Neuron (in vitro differentiated cells): ENCODE data around the gene MRPL47.

ENCODE experiments used
- H2AFZ ChIP-seq: one replicate; pipeline ENCODE4 v1.6.1; 2013; ENCODE audit warnings: low read depth, mild to moderate bottlenecking, inconsistent platforms, low read length, moderate library complexity
- H3K27me3 ChIP-seq: one replicate; pipeline ENCODE4 v1.6.1; 2013; ENCODE audit warnings: low read length; ENCODE audit not compliant: insufficient read depth
- H3K36me3 ChIP-seq: one replicate; pipeline ENCODE4 v1.6.1; 2013; ENCODE audit warnings: low read length; ENCODE audit not compliant: insufficient read depth
- H3K4me1 ChIP-seq: one replicate; pipeline ENCODE4 v1.6.1; 2013; ENCODE audit warnings: low read length; ENCODE audit not compliant: insufficient read depth
- H3K4me3 ChIP-seq: 2 replicates; pipeline ENCODE4 v1.5.1; 2013; ENCODE audit warnings: mild to moderate bottlenecking, low read length, moderate library complexity
- H3K9me3 ChIP-seq: one replicate; pipeline ENCODE4 v1.6.1; 2013; ENCODE audit warnings: low read length

MRPL47 gene

DNA sequence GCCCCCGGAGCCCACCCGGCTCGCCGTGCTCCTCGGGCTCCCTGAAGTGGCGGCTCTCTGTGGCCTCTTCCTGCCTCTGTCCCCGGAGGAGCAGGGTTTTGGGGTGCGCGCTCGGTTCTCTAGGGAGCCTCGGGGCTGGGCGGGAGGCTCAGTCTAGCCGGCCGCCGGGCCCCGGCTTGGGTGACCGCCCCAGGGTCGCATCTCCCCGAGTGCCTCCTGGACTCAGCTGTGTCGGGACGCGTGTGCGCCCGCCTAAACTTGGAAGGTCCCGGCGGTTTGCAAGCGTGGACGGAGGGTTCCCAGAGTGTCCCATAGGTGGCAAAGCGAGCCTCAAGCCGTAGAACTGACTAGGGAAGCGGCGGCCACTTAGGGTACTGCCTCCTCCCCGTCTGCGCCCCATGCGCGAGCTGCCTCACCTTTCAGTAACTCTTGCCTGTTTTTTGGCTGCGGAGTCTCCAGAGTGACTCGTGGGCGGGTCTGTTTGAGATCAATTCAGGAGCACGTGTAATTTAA is 41.1 kb downstream of the MRPL47 start:
- Histone ChIP-seq H2AFZ (no peak overlapping the region), H3K4me3 (peak overlapping the region; percentile 90), H3K27me3 (no peaks in the 10 kb centered on the region), H3K36me3 (no peaks in the 10 kb centered on the region), H3K4me1 (peaks cover 11% of the 10 kb centered on the region), H3K9me3 (no peaks in the 10 kb centered on the region)

DNA sequence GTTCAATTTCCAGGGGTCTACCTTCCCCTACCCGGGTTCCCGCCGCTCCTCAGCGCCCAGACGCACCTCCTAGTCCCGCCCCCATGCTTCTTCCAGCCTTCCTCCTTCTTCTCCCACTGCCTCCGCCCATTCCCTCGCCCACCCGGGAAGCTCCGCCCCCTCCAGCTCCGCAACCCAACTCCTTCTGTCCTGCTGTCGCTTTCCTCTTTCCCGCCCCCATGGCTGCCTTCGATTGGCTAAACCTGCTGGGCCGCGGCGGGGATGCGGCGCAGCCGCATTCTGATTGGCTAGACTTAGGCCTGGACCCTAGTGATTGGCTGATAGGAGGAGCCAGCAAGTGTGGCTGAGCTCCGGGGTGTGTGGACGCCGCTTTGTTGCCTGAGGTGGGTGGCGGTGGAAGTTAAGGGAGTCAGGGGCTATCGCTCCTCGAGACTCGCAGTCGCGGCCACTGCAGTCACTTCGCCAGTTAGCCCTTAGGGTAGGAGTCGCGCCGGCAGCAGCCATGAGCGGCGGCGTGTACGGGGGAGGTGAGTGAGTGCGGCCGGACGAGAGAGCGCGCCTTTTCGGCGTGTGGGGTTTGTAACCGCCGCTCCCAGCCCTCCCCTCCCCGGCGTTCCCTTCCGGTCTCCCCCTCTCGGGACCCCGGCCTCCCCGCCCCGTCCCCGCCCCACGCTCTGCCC is 41.7 kb downstream of the MRPL47 start, which contains the start of gene ACTL6A:
TSS of gene ACTL6A (plus strand) at position 336 of the 680 bp plus-strand sequence. CDS start at position 503, 167 bp downstream.
- Histone ChIP-seq H2AFZ (no peak within 1 kb of the TSS), H3K4me3 (peak within 1 kb of the TSS; percentile 90), H3K9me3 (no peaks in the 10 kb centered on the region), H3K27me3 (no peaks in the 10 kb centered on the region), H3K4me1 (peaks cover 11% of the 10 kb centered on the region), H3K36me3 (no peaks in the 10 kb centered on the region)

DNA sequence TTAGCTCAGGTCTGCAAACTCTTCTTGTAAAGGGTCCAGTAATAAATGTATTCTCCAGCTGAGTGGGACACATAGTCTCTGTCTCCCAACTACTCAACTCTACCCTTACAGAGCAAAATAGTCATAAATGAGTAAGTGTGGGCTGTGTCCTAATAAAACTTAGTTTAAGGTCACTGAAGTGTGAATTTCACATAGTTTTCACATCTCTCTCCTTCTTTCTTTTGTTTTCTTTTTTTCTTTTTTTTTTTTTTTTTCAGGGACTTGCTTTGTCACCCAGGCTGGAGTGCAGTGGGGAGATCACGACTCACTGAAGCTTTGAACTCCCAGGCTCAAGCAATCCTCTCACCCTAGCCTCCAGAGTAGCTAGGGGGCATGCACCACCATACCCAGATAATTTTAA is 43.6 kb downstream of the MRPL47 start:
- peaks cover 11% of the 10 kb centered on the region for H3K4me1 ChIP-seq
- no peaks in the 10 kb centered on the region for H3K9me3 ChIP-seq
- no peak overlapping the region for H3K4me3 ChIP-seq
- no peaks in the 10 kb centered on the region for H3K27me3 ChIP-seq
- H2AFZ ChIP-seq, result no peak overlapping the region
- H3K36me3 ChIP-seq, result no peaks in the 10 kb centered on the region

- H3K4me3 ChIP-seq, result no peak overlapping the region
- no peaks in the 10 kb centered on the region for H3K36me3 ChIP-seq
- peaks cover 3% of the 10 kb centered on the region for H3K4me1 ChIP-seq
- H2AFZ ChIP-seq, result no peak overlapping the region
- H3K27me3 ChIP-seq, result no peaks in the 10 kb centered on the region
- no peaks in the 10 kb centered on the region for H3K9me3 ChIP-seq
These were observed 45.6 kb downstream of the MRPL47 start for GRCh38 chr3:179558742-179559364.

DNA sequence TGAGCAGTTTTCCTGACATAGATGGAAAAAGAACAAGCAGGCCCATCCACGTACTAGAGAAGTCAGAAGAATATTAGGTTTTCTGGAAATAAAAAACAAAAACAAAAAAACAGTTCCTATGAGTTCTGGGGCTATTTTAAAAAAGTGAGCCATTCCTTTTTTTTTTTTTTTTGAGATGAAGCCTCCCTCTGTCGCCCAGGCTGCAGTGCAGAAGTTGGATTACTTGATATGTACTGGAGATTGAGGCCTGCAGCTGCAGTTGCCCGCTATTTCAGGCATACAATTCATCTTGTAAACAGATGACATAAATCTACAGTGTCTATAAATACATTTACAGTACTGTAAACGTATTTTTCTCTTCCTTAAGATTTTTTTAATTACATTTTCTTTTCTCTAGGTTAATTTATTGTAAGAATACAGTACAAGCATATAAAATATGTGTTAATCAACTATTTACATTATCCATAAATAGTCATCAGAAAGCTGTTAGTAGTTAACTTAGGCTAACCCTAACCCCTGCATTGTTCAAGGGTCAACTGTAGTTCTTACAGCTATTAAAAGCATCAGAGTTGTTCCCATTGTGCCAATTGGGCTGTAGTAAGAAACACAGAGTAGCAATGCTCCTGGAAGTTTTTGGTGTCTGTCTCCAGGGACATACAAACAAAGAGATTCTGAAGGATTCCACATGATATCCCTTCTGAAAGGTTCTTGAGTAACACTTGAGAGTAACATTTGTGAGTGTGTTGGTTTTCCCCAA is 52.9 kb downstream of the MRPL47 start:
- no peaks in the 10 kb centered on the region for H3K27me3 ChIP-seq
- H3K4me1 ChIP-seq, result peaks cover 7% of the 10 kb centered on the region
- H2AFZ ChIP-seq, result no peak overlapping the region
- H3K9me3 ChIP-seq, result no peaks in the 10 kb centered on the region
- no peaks in the 10 kb centered on the region for H3K36me3 ChIP-seq
- H3K4me3 ChIP-seq, result no peak overlapping the region

- peaks cover 7% of the 10 kb centered on the region for H3K4me1 ChIP-seq
- no peaks in the 10 kb centered on the region for H3K27me3 ChIP-seq
- no peaks in the 10 kb centered on the region for H3K36me3 ChIP-seq
- H2AFZ ChIP-seq, result no peak overlapping the region
- H3K4me3 ChIP-seq, result no peak overlapping the region
- no peaks in the 10 kb centered on the region for H3K9me3 ChIP-seq
These were observed 57.6 kb downstream of the MRPL47 start for GRCh38 chr3:179546814-179547241.

DNA sequence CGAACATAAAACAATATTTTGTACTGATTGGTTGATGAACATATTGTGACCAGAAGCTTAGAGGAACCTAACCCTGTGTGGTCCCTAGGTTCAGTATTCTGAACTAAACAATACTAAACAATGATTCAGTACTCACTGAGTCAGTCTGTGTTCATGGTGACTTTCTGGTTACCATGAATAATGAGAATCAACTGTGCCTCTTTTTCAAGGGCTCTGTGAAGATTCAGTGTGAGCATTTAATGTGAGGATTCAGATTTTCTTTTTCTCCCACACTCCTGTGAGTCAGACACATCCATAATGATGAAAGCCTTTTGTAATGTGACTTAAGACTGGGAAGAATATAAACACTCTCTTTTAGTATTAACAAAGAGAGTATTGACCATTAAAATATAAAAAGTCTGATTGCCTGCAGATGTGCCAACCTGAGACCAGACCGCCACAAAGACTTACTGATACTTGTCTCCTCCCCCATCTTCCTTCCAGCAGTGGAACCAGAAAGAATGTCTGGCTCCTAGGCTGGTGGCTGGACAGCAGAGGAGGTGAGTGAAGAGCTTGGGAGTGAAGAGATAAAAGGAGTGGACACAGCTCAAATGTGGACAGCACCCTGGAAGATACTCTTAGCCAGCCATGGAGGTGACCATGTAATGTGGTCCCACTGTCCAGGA is 59.3 kb downstream of the MRPL47 start:
- no peaks in the 10 kb centered on the region for H3K9me3 ChIP-seq
- peaks cover 7% of the 10 kb centered on the region for H3K4me1 ChIP-seq
- no peak overlapping the region for H3K4me3 ChIP-seq
- H3K27me3 ChIP-seq, result no peaks in the 10 kb centered on the region
- no peaks in the 10 kb centered on the region for H3K36me3 ChIP-seq
- H2AFZ ChIP-seq, result no peak overlapping the region

DNA sequence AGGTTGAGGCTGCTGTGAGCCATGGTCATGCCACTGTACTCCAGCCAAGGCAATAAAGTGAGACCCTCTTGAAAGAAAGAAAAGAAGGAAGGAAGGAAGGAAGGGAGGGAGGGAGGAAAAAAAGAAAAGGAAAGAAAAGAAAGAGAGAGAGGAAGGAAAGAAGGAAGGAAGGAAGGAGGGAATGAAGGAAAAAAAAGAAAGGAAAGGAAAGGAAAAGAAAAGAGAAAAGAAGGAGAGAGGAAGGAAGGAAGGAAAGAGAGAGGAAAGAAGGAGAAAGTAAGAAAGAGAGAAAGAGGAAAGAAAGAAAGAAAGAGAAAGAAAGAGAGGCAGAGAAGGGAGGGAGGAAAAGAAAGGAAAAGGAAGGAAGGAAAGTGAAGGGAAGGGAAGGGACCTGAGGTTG is 62.1 kb downstream of the MRPL47 start:
- no peak overlapping the region for H3K4me3 ChIP-seq
- H3K36me3 ChIP-seq, result no peaks in the 10 kb centered on the region
- H3K9me3 ChIP-seq, result no peaks in the 10 kb centered on the region
- no peaks in the 10 kb centered on the region for H3K4me1 ChIP-seq
- no peak overlapping the region for H2AFZ ChIP-seq
- H3K27me3 ChIP-seq, result no peaks in the 10 kb centered on the region

DNA sequence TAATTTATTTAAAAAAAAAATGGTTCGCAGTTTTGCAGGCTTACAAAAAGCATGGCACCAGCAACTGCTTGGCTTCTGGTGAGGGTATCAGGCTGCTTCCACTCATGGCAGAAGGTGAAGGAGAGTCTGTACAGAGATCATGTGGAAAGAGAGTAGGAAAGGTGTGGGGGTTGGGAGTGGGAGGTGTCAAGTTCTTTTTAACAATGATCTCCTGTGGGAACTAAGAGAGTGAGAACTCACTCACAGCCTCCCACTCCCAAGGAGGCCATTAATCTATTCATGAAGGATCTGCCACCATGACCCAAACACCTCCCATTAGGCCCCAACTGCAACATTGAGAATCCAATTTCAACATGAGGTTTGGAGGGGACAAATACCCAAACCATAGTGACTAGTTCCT is 62.8 kb downstream of the MRPL47 start:
- Histone ChIP-seq H3K4me1 (no peaks in the 10 kb centered on the region), H2AFZ (no peak overlapping the region), H3K36me3 (no peaks in the 10 kb centered on the region), H3K27me3 (no peaks in the 10 kb centered on the region), H3K9me3 (no peaks in the 10 kb centered on the region), H3K4me3 (no peak overlapping the region)

- no peaks in the 10 kb centered on the region for H3K36me3 ChIP-seq
- H2AFZ ChIP-seq, result no peak overlapping the region
- no peaks in the 10 kb centered on the region for H3K9me3 ChIP-seq
- H3K27me3 ChIP-seq, result no peaks in the 10 kb centered on the region
- H3K4me3 ChIP-seq, result no peak overlapping the region
- no peaks in the 10 kb centered on the region for H3K4me1 ChIP-seq
These were observed 63.3 kb downstream of the MRPL47 start for GRCh38 chr3:179541094-179541493.
